HG03575 (cell line): Measurements from ENCODE around the gene GAB2.
"Not testable (repeated sequence)": the region's sequence is repeated elsewhere in the genome, so short reads cannot be mapped to it uniquely, and the experiment has no call there.

Experiments
- ATAC-seq: cut with Tn5 transposase; IDR thresholded peaks from one replicate; pipeline ENCODE4 v1.9.1; 2021; ENCODE audit not compliant: unreplicated experiment, insufficient number of reproducible peaks, low FRiP score; ENCODE audit errors: extremely low read depth

The GAB2 gene

GRCh38 chr11:78244546-78245255, 172.9 kb downstream of the GAB2 start:
- no peak for ATAC-seq

- no peak for ATAC-seq
Observed at GRCh38 chr11:78244080-78244479, 173.5 kb downstream of the GAB2 start.

GRCh38 chr11:78241475-78241874, 176.1 kb downstream of the GAB2 start:
- ATAC-seq, result no peak

- ATAC-seq, result no peak
Observed at GRCh38 chr11:78239781-78240180, 177.8 kb downstream of the GAB2 start.

GRCh38 chr11:78237293-78238046, 180.2 kb downstream of the GAB2 start:
- no peak for ATAC-seq

- ATAC-seq, result no peak
Observed at GRCh38 chr11:78234006-78234405, 183.6 kb downstream of the GAB2 start.

GRCh38 chr11:78233046-78233445, 184.6 kb downstream of the GAB2 start:
- ATAC-seq, result not testable (repeated sequence)

GRCh38 chr11:78231962-78232501, 185.6 kb downstream of the GAB2 start:
- ATAC-seq, result no peak

- no peak for ATAC-seq
Observed at GRCh38 chr11:78230161-78230877, 187.3 kb downstream of the GAB2 start.

GRCh38 chr11:78229106-78229505, 188.5 kb downstream of the GAB2 start:
- ATAC-seq, result no peak

GRCh38 chr11:78228467-78228866, 189.2 kb downstream of the GAB2 start:
- ATAC-seq, result no peak

GRCh38 chr11:78227921-78228320, 189.7 kb downstream of the GAB2 start:
- no peak for ATAC-seq

- ATAC-seq, result no peak
Observed at GRCh38 chr11:78226684-78227680, 190.6 kb downstream of the GAB2 start.

GRCh38 chr11:78224906-78225420, 192.7 kb downstream of the GAB2 start:
- ATAC-seq, result no peak

GRCh38 chr11:78224506-78224905, 193.1 kb downstream of the GAB2 start:
- ATAC-seq, result no peak

- no peak for ATAC-seq
Observed at GRCh38 chr11:78223320-78223954, 194.2 kb downstream of the GAB2 start.

GRCh38 chr11:78222726-78223125, 194.9 kb downstream of the GAB2 start:
- not testable (repeated sequence) for ATAC-seq
